ENCODE measurements around the gene SPPL2B.

SPPL2B gene

DNA sequence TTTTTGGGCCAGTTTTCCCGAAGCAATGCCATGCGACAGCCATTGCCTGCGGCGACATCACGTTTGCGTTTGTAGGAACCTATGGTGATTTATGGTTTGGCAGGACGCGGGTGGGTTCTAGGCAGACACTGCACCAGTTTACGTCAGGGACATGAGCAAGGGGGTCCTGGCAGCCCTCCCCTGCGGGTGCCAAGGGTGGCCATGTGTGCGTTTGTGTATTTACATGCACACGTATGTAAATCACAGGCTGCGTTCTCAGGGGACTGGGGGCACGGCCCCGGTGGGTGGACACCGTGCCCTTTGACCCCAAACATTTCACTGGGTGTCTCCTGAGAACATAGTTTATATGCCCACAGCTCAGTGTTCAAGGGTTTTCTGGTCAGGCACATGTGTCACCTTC, 22.2 kb downstream of the SPPL2B start:
- TF ChIP-seq ZBTB7A (IDR thresholded peaks at IDR 0.05; ENCODE audit: low read depth) (no peak), CEBPB (IDR thresholded peaks at IDR 0.05) (no peak), EGR1 (IDR thresholded peaks at IDR 0.05) (no peak), TAF1 (IDR thresholded peaks at IDR 0.05; ENCODE audit: low read depth) (no peak), TEAD4 (IDR thresholded peaks at IDR 0.05) (no peak), EP300 (IDR thresholded peaks at IDR 0.05; ENCODE audit: borderline replicate concordance) (no peak), RAD21 (IDR thresholded peaks at IDR 0.05; ENCODE audit: low read depth) (no peak), NFIC (IDR thresholded peaks at IDR 0.05) (no peak), TCF12 (IDR thresholded peaks at IDR 0.05; ENCODE audit: low read depth) (no peak), YY1 (IDR thresholded peaks at IDR 0.05; ENCODE audit: low read depth) (no peak), CREB1 (IDR thresholded peaks at IDR 0.05; ENCODE audit: low read depth) (no peak), FOXM1 (IDR thresholded peaks at IDR 0.05; ENCODE audit: borderline replicate concordance, low read depth) (no peak)
- TF ChIP-seq, protein P1, sequence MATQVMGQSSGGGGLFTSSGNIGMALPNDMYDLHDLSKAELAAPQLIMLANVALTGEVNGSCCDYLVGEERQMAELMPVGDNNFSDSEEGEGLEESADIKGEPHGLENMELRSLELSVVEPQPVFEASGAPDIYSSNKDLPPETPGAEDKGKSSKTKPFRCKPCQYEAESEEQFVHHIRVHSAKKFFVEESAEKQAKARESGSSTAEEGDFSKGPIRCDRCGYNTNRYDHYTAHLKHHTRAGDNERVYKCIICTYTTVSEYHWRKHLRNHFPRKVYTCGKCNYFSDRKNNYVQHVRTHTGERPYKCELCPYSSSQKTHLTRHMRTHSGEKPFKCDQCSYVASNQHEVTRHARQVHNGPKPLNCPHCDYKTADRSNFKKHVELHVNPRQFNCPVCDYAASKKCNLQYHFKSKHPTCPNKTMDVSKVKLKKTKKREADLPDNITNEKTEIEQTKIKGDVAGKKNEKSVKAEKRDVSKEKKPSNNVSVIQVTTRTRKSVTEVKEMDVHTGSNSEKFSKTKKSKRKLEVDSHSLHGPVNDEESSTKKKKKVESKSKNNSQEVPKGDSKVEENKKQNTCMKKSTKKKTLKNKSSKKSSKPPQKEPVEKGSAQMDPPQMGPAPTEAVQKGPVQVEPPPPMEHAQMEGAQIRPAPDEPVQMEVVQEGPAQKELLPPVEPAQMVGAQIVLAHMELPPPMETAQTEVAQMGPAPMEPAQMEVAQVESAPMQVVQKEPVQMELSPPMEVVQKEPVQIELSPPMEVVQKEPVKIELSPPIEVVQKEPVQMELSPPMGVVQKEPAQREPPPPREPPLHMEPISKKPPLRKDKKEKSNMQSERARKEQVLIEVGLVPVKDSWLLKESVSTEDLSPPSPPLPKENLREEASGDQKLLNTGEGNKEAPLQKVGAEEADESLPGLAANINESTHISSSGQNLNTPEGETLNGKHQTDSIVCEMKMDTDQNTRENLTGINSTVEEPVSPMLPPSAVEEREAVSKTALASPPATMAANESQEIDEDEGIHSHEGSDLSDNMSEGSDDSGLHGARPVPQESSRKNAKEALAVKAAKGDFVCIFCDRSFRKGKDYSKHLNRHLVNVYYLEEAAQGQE (IDR thresholded peaks at IDR 0.05; ENCODE audit: low read depth), result no peak
- TF ChIP-seq, protein P2, sequence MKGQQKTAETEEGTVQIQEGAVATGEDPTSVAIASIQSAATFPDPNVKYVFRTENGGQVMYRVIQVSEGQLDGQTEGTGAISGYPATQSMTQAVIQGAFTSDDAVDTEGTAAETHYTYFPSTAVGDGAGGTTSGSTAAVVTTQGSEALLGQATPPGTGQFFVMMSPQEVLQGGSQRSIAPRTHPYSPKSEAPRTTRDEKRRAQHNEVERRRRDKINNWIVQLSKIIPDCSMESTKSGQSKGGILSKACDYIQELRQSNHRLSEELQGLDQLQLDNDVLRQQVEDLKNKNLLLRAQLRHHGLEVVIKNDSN (IDR thresholded peaks at IDR 0.05), result no peak
- TF ChIP-seq, protein P3, sequence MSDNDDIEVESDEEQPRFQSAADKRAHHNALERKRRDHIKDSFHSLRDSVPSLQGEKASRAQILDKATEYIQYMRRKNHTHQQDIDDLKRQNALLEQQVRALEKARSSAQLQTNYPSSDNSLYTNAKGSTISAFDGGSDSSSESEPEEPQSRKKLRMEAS (IDR thresholded peaks at IDR 0.05), result no peak

DNA sequence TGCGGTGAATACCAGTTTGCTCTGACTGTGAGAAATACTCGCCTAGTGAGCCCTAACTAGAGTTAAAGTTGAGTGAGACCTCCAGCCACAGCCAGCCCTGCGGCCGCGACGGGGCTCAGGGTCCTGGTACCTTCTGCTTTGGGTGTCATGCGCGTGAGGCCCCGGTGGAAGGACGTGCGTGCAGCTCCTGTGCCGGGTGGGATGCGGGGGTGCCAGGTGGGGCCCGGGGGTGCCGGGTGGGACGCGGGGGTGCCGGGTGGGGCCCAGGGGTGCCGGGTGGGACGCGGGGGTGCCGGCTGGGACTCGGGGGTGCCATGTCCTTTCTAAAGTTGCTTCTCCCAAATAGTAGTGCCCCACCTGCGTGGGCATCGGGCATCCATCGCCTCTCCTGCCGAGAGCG, 23.1 kb downstream of the SPPL2B start:
- no peak for TF ChIP-seq TCF12 (IDR thresholded peaks at IDR 0.05; ENCODE audit: low read depth)
- TF ChIP-seq CEBPB (IDR thresholded peaks at IDR 0.05), result no peak
- TF ChIP-seq, protein P1 (IDR thresholded peaks at IDR 0.05; ENCODE audit: low read depth), result no peak
- TF ChIP-seq TAF1 (IDR thresholded peaks at IDR 0.05; ENCODE audit: low read depth), result no peak
- TF ChIP-seq FOXM1 (IDR thresholded peaks at IDR 0.05; ENCODE audit: borderline replicate concordance, low read depth), result no peak
- TF ChIP-seq EGR1 (IDR thresholded peaks at IDR 0.05), result no peak
- no peak for TF ChIP-seq NFIC (IDR thresholded peaks at IDR 0.05)
- TF ChIP-seq RAD21 (IDR thresholded peaks at IDR 0.05; ENCODE audit: low read depth), result no peak
- TF ChIP-seq ZBTB7A (IDR thresholded peaks at IDR 0.05; ENCODE audit: low read depth), result no peak

DNA sequence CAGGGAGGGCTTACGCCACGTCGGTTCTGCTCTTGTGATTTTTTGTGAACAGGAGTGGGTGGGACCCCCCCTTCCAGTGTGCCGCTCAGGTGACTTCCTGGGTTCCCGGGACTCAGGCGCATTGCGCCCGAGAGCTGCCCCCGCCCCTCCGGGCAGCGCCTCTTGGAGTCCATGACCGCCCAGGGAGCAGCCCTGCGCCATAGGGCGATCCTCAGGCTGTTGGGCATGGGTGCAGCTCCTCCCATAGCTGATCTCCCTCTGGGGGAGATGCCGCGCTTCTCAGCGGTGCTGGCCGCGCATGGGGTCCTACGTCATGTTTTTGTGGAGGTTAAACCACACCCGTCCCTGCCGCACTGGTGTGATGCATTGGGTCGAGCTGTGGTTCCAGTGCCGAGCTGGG, 23.6 kb downstream of the SPPL2B start:
- no peak for TF ChIP-seq NFIC (IDR thresholded peaks at IDR 0.05)
- no peak for TF ChIP-seq EGR1 (IDR thresholded peaks at IDR 0.05)
- TF ChIP-seq FOXM1 (IDR thresholded peaks at IDR 0.05; ENCODE audit: borderline replicate concordance, low read depth), result no peak
- TF ChIP-seq ZBTB7A (IDR thresholded peaks at IDR 0.05; ENCODE audit: low read depth), result no peak
- no peak for TF ChIP-seq CREB1 (IDR thresholded peaks at IDR 0.05; ENCODE audit: low read depth)
- no peak for TF ChIP-seq TCF12 (IDR thresholded peaks at IDR 0.05; ENCODE audit: low read depth)
- no peak for TF ChIP-seq TEAD4 (IDR thresholded peaks at IDR 0.05)
- no peak for TF ChIP-seq RAD21 (IDR thresholded peaks at IDR 0.05; ENCODE audit: low read depth)
- TF ChIP-seq YY1 (IDR thresholded peaks at IDR 0.05; ENCODE audit: low read depth), result no peak
- TF ChIP-seq, protein P2 (IDR thresholded peaks at IDR 0.05), result no peak
- TF ChIP-seq EP300 (IDR thresholded peaks at IDR 0.05; ENCODE audit: borderline replicate concordance), result no peak
- TF ChIP-seq TAF1 (IDR thresholded peaks at IDR 0.05; ENCODE audit: low read depth), result no peak
- TF ChIP-seq, protein P3 (IDR thresholded peaks at IDR 0.05), result no peak
- TF ChIP-seq, protein P1 (IDR thresholded peaks at IDR 0.05; ENCODE audit: low read depth), result no peak
- TF ChIP-seq CEBPB (IDR thresholded peaks at IDR 0.05), result no peak

- TF ChIP-seq YY1 (IDR thresholded peaks at IDR 0.05; ENCODE audit: low read depth) (no peak), FOXM1 (IDR thresholded peaks at IDR 0.05; ENCODE audit: borderline replicate concordance, low read depth) (no peak)
- TF ChIP-seq, protein P1 (IDR thresholded peaks at IDR 0.05; ENCODE audit: low read depth), result no peak
Measured at GRCh38 chr19:2353159-2353886, 24.8 kb downstream of the SPPL2B start.
